ENCODE results near the gene FGF22. TPM values are rescaled to one million over a fixed set of nuclear protein-coding genes. Genes with fewer than 3 reads are reported as not detected.
A peak's percentile ranks its signal among the peaks of the same experiment; 100 is the strongest.

The FGF22 gene
- total and polyA plus RNA-seq, 2 of the 4 experiments (the other 2 are of a cell fraction), result 0.14 TPM; not detected in 1

GRCh38 chr19:597406-598315, 42.0 kb upstream of the FGF22 start:
- peaks cover 13% of the 10 kb centered on the region; the same call in 1 of the 2 replicates for H3K27me3 ChIP-seq (ENCODE audit: control insufficient read depth, insufficient read depth, low read length)
- ChIA-PET POLR2A (ENCODE audit: unreplicated experiment) (no interaction called here), CTCF (no interaction called here)
- no peak overlapping the region for H2AK5ac ChIP-seq (ENCODE audit: low read depth, low read length)
- no peaks in the 10 kb centered on the region for H3K36me3 ChIP-seq (ENCODE audit: control insufficient read depth, insufficient read depth, low read length)
- in situ Hi-C loops (cut with MboI; ENCODE audit: low sequenced_read_pairs), result no loop called here
- no peaks in the 10 kb centered on the region for H3K79me1 ChIP-seq (ENCODE audit: low read depth in 1 of 2, low read length in 2 of 2)
- DNase-seq (no peak), ATAC-seq (ENCODE audit: low read depth) (no peak)
- no peak overlapping the region for H3K18ac ChIP-seq (ENCODE audit: low read depth, low read length)
- H2BK120ac ChIP-seq (ENCODE audit: low read depth, low read length), result no peak overlapping the region
- peaks cover 5% of the 10 kb centered on the region; the same call in 1 of the 2 replicates for H4K20me1 ChIP-seq (ENCODE audit: insufficient read depth, low read length)
- 75% methylated on average over 6 of the region's 18 CpGs; no CpG with 5 or more reads in 1 of the 2 experiments for WGBS, 2 experiments (ENCODE audit: extremely low coverage in 2 of 2, insufficient read length in 1 of 2)
- no peak overlapping the region for H4K91ac ChIP-seq (ENCODE audit: insufficient read depth, low read depth, low read length)
- TF ChIP-seq NFE2L2 (IDR thresholded peaks at IDR 0.05; ENCODE audit: low read depth, low read length), result no peak
- TF ChIP-seq, protein P1, sequence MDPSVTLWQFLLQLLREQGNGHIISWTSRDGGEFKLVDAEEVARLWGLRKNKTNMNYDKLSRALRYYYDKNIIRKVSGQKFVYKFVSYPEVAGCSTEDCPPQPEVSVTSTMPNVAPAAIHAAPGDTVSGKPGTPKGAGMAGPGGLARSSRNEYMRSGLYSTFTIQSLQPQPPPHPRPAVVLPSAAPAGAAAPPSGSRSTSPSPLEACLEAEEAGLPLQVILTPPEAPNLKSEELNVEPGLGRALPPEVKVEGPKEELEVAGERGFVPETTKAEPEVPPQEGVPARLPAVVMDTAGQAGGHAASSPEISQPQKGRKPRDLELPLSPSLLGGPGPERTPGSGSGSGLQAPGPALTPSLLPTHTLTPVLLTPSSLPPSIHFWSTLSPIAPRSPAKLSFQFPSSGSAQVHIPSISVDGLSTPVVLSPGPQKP (IDR thresholded peaks at IDR 0.05; ENCODE audit: borderline replicate concordance, low read depth, low read length), result peak; percentile 85; the same call in 1 of the 2 replicates
- no TSS peak for BruUV-seq (replicated peaks)
- H2BK5ac ChIP-seq (ENCODE audit: low read depth, low read length, poor library complexity, severe bottlenecking), result no peak overlapping the region
- peak overlapping the region; percentile 72 for H2AK9ac ChIP-seq (replicated peaks; ENCODE audit: low read depth, low read length, poor library complexity)
- no peak overlapping the region for H3K4ac ChIP-seq (ENCODE audit: low read depth, low read length)
- dilution Hi-C loops (cut with HindIII; ENCODE audit: low sequenced_read_pairs, unreplicated experiment), result no loop called here
- H3K9me3 ChIP-seq (ENCODE audit: control insufficient read depth, insufficient read depth, low read length), result peaks cover 7% of the 10 kb centered on the region; the same call in 1 of the 2 replicates
- H3K9ac ChIP-seq (ENCODE audit: low read depth, low read length), result no peak overlapping the region
- H3K23ac ChIP-seq (ENCODE audit: low read depth, low read length), result no peak overlapping the region
- no peak overlapping the region for H3K4me2 ChIP-seq (ENCODE audit: low read depth, low read length)
- no peak overlapping the region for H3K27ac ChIP-seq (ENCODE audit: insufficient read depth, low read length)
- no peak overlapping the region for H3K4me3 ChIP-seq (ENCODE audit: insufficient read depth, low read depth, low read length)
- intact Hi-C loops (cut with micrococcal nuclease), result no loop called here
- no peak overlapping the region for H3K56ac ChIP-seq (ENCODE audit: extremely low read depth, insufficient read depth, low read length)
- H2BK15ac ChIP-seq (ENCODE audit: low read depth, low read length), result no peak overlapping the region
- H3K4me1 ChIP-seq (ENCODE audit: control insufficient read depth, insufficient read depth, low read length), result no peaks in the 10 kb centered on the region
- H2AFZ ChIP-seq (replicated peaks; ENCODE audit: low read length, poor library complexity), result no peak overlapping the region
- no peak overlapping the region for H3K14ac ChIP-seq (replicated peaks; ENCODE audit: low read depth, low read length)
- H4K8ac ChIP-seq (ENCODE audit: low read depth in 2 of 2, low read length in 2 of 2), result no peak overlapping the region
- no peaks in the 10 kb centered on the region for H3K9me1 ChIP-seq (ENCODE audit: insufficient read depth, low read length)
- H4K5ac ChIP-seq (ENCODE audit: low read depth, low read length), result no peak overlapping the region
- no peak overlapping the region for H2BK20ac ChIP-seq (ENCODE audit: low read depth, low read length)

All from IMR-90 (cell line).